Left ventricle myocardium inferior (tissue), 1 donor: ENCODE results near the gene AQP4. TPM values are rescaled to one million over a fixed set of nuclear protein-coding genes. Genes with fewer than 3 reads are reported as not detected.

Experiments used
- DNase-seq: peaks from one replicate; pipeline ENCODE4 v3.0.0-alpha.2; 2020
- H3K27ac ChIP-seq: fragments of 200-600 bp; replicated peaks from 2 replicates; pipeline ENCODE4 v1.8.0; 2021
- H3K27me3 ChIP-seq: fragments of 200-600 bp; 2 replicates; pipeline ENCODE4 v1.8.0; 2021; ENCODE audit warnings: low read depth
- H3K36me3 ChIP-seq: fragments of 200-600 bp; 2 replicates; pipeline ENCODE4 v1.8.0; 2021
- H3K4me1 ChIP-seq: fragments of 200-600 bp; 2 replicates; pipeline ENCODE4 v1.8.0; 2021
- H3K4me3 ChIP-seq: fragments of 200-600 bp; 2 replicates; pipeline ENCODE4 v1.8.0; 2021; ENCODE audit warnings: mild to moderate bottlenecking, moderate library complexity
- H3K9me3 ChIP-seq: fragments of 200-600 bp; replicated peaks from 2 replicates; pipeline ENCODE4 v1.8.0; 2021
- CTCF ChIP-seq: fragments of 200-600 bp; IDR thresholded peaks from 2 replicates; pipeline ENCODE4 v1.8.0; 2021; ENCODE audit warnings: antibody characterized with exemption, mild to moderate bottlenecking, borderline replicate concordance
- intact Hi-C: fragments of 100-400 bp; cut with micrococcal nuclease; formaldehyde crosslinking; loops from one replicate; pipeline ENCODE4 v1.11.0; 2022
- total RNA-seq: library from RNA; stranded (reverse); fragmentation: NEBNext Ultra II Directional; extraction: Animal tissue kit (Norgen Biotek cat#: 25700); gene quantifications from one replicate; pipeline ENCODE4 v1.2.1, GENCODE V29; 2021
- donor health status: DM: no; HTN: yes; CAD: no; lungs with severe emphysema.

Gene AQP4
- total RNA-seq, 1 donor from 2014 or later = 1.9 TPM

- Histone ChIP-seq H3K9me3 (no peaks in the 10 kb centered on the region), H3K27me3 (no peaks in the 10 kb centered on the region), H3K4me1 (peaks cover 31% of the 10 kb centered on the region), H3K36me3 (no peaks in the 10 kb centered on the region), H3K27ac (peak overlapping the region; percentile 81), H3K4me3 (peak overlapping the region; percentile 65)
- DNase-seq = no peak
- intact Hi-C loops = no loop called here
- no peak for TF ChIP-seq CTCF
Observed at GRCh38 chr18:26863921-26864497, 1.5 kb downstream of the AQP4 start.

- intact Hi-C loops = no loop called here
- peak; percentile 83 for DNase-seq
- Histone ChIP-seq H3K36me3 (no peaks in the 10 kb centered on the region), H3K27ac (peak overlapping the region; percentile 81), H3K9me3 (no peaks in the 10 kb centered on the region), H3K27me3 (no peaks in the 10 kb centered on the region), H3K4me1 (peaks cover 24% of the 10 kb centered on the region), H3K4me3 (peak overlapping the region; percentile 65)
- TF ChIP-seq CTCF = no peak
Observed at GRCh38 chr18:26863122-26863879, 2.2 kb downstream of the AQP4 start.

- Histone ChIP-seq H3K4me1 (peaks cover 24% of the 10 kb centered on the region), H3K36me3 (no peaks in the 10 kb centered on the region), H3K9me3 (no peaks in the 10 kb centered on the region), H3K27ac (no peak overlapping the region), H3K4me3 (no peak overlapping the region), H3K27me3 (no peaks in the 10 kb centered on the region)
- no peak for DNase-seq
- intact Hi-C loops = no loop called here
- TF ChIP-seq CTCF = no peak
Observed at GRCh38 chr18:26862084-26862483, 3.4 kb downstream of the AQP4 start.

GRCh38 chr18:26854292-26854881 is 11.1 kb downstream of the AQP4 start:
- Histone ChIP-seq H3K4me1 (no peaks in the 10 kb centered on the region), H3K27ac (no peak overlapping the region), H3K27me3 (no peaks in the 10 kb centered on the region), H3K9me3 (no peaks in the 10 kb centered on the region), H3K36me3 (peaks cover 4% of the 10 kb centered on the region), H3K4me3 (no peak overlapping the region)
- DNase-seq = no peak
- intact Hi-C loops = no loop called here
- TF ChIP-seq CTCF = no peak

- H3K36me3 ChIP-seq = peaks cover 4% of the 10 kb centered on the region
- DNase-seq = no peak
- no peak for TF ChIP-seq CTCF
- no peak overlapping the region for H3K27ac ChIP-seq
- H3K27me3 ChIP-seq = no peaks in the 10 kb centered on the region
- H3K9me3 ChIP-seq = no peaks in the 10 kb centered on the region
- no peaks in the 10 kb centered on the region for H3K4me1 ChIP-seq
- intact Hi-C loops = no loop called here
- H3K4me3 ChIP-seq = no peak overlapping the region
Observed at GRCh38 chr18:26853401-26853800, 12.1 kb downstream of the AQP4 start.
